ENCODE data around the gene MORN4.
A peak's percentile ranks its signal among the peaks of the same experiment; 100 is the strongest.

MORN4 gene

DNA sequence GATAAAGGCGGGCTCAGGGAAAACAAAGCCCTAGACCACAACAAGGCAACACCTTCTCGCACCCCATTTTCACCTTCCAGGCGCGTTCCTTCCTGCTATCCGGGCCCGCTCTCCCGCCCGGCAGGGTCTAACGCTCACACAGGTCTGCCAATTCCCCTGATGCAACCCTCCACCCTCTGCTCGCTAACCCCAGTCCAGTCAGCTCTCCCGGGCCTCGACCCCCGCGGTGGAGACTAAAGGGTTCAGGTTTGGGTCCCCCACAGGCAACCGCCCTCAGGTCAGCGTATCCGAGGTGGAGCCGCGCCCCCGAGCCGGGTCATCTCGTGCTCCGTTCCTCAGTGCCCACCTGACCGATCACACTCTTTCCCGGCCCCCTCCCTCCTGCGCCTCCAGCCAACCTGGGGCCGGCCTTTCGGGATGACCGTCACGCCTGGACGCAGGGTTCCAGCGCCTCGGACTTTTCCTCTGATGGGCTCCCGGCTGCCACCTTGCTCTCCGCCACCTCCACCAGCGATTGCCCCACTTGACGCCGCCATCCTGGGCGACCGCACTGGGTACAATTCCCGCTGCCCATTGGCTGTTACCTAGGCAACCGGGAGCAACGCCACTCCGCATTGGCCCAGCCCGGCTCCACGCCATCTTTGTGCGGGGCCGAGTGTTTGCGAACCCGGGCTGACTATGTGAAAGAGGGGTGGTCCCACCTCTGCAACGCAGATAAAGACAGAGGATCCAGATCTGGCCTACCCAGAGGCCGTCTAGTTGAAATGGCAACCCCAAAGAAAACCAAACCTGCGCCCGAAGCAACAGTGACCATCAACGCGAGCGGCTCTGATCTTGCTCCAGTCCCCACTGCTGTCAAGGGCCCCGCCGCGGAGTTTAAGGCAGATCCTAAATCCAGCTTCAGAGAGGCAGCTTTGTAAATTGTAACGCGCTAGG lies at the start of gene MORN4:
MORN4 (minus strand) TSS at position 552 of the 936 bp plus-strand sequence. CDS start 13,847 bp downstream, outside the sequence.
- TF ChIP-seq, protein P1, sequence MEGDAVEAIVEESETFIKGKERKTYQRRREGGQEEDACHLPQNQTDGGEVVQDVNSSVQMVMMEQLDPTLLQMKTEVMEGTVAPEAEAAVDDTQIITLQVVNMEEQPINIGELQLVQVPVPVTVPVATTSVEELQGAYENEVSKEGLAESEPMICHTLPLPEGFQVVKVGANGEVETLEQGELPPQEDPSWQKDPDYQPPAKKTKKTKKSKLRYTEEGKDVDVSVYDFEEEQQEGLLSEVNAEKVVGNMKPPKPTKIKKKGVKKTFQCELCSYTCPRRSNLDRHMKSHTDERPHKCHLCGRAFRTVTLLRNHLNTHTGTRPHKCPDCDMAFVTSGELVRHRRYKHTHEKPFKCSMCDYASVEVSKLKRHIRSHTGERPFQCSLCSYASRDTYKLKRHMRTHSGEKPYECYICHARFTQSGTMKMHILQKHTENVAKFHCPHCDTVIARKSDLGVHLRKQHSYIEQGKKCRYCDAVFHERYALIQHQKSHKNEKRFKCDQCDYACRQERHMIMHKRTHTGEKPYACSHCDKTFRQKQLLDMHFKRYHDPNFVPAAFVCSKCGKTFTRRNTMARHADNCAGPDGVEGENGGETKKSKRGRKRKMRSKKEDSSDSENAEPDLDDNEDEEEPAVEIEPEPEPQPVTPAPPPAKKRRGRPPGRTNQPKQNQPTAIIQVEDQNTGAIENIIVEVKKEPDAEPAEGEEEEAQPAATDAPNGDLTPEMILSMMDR (IDR thresholded peaks at IDR 0.05), result no peak

DNA sequence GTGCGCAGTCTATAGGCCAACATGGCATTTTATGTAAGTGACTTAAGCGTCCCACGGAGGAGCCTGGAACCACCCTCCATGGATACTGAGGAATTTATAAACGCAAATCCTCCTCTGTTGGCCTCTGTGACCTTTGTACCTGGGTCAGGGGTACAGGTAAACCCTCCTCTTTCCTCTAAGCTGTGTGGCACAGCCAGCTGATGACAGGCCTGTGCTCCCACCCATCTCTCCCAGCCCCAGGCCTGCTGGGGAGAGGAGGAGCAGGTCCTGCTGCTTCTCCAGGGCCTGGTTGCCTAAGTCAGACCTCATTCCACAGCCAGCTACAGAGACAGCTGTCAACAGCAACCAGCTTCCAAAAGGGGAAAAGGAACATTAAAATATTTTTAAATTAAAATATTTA lies 48.7 kb upstream of the MORN4 start:
- TF ChIP-seq, protein P1 (IDR thresholded peaks at IDR 0.05), result no peak

DNA sequence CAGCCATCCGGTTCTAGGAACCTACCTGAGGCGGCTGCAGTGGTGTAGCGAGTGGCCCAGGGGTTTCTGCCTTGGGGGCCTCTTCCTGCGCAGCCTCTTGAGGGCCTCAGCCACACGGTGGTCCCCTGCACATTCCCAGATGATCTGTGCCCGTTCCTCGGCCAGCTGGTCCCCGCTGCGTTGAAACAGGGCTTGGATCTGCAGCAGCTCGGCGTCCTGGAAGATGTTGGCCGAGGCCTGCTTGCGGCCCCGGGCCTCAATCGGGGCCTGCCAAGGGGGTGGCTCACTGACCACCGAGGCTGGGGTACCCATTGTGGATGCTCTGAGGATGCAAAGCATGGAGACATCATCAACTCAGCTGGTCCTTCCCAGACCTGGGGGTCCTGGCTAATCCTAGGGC lies 46.3 kb upstream of the MORN4 start:
- TF ChIP-seq, protein P1 (IDR thresholded peaks at IDR 0.05), result no peak

DNA sequence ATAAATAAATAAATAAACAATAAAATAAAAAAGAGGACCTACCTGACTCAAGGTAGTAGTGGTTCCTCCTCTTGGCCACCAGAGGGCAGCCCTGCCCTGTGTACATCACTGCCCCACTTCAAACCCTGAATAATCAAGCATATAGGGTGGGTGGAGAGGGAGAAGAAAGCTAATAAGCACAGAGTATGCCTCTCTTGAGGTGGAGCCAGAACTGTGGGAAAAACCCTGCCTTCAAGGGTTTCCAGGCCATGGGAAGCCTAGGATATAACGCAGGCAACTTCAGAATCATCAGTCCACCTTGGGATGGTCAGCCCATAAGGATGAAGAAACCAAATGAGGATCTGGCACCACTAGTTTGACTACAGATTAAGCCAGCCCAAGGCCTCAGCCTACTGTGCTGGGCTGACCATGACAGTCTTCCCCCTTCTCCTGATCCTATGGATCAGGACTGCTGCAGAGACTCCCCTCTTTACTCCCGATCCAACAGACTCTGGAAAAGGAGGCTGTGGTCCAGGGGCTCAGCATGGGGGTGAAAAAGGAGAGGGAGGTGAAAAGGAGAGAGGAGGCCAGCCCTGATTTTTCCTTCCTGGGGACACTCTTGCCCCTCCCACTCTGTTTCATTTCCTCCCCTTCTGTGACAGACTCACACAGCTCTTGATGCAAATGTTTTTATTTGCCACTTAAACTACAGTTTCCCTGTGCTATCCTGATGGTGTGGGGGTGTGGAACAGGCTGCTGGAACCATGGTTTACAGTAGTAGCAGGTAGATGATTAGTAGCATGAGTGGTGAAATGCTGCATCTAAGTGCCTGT lies 43.7 kb upstream of the MORN4 start:
- TF ChIP-seq, protein P1 (IDR thresholded peaks at IDR 0.05), result peak; percentile 86

DNA sequence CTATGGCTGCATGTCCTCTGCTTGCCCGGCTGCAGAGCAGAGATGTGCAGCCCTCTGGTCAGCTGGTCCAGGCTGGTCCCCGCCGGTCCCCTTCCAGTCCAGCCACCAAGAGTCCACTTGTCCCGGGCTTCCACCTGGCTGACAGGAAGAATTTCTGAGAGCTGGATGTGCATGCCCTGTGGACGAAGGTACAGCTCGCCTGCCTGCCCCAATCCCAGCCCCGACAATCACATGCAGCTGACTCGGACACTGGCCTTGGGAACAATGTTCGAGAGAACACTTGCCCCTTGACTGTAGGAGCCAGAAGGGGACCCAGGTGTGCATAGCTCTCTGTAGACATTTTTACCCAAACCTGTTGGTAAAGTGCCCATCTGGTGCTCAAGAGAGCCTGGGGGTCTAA lies 41.9 kb upstream of the MORN4 start:
- TF ChIP-seq, protein P1 (IDR thresholded peaks at IDR 0.05), result no peak

DNA sequence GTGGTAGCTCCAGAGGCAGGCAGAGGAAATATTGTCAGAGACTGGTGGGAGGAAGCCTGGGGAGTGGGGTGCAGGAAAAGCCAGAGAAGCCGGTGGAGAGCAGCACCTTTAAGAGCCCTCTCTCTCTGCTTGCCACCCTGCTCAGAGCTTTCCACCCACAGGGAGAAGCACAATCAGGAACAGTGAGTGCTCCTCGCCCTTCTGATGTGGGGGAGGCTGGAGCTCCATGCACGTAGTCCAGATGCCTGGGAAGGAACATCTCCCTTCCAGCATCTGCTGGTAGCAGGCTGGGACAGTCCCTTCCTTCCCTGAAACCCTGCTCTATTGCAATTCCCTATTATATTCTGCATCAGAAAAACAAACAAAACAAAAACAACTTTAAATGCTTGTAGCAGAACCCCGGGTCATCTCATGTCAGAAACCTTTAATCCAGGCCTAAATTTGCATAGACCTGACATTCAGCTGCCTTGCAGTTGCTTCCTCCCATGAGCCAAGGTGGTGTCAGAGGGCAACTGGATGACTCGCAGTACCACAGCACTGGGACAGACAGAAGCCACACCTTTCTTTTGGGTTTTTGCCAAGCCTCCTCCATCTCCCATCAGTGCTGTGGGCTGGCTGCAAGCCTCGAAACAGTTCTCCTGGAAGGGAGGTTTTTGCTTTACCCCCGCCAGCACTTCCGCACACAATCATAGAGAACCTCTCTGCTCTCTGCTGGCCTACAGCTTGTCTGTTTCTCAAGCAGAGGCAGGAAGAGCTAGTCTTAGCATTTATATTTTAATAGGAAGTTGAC lies 40.6 kb upstream of the MORN4 start:
- TF ChIP-seq, protein P1 (IDR thresholded peaks at IDR 0.05), result no peak

DNA sequence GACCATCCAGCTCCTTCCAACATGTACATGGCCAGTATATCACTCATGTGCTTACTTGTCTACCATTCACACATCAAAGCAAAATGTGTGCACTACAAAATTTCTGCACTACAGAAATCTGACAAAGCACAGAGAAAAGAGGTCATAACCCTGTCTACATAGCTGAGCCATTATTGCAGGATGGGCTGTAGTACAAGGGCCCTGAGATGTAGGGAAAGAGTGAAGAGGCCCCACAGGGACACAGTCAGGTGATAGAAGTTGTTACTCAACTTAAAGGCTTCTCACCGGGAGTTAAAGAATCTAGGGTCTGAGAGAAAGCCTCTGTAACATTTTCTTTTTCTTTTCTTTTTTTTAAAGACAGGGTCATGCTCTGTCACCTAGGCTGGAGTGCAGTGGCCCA lies 36.3 kb upstream of the MORN4 start:
- TF ChIP-seq, protein P1 (IDR thresholded peaks at IDR 0.05), result no peak

All from LNCAP (cell line).